ENCODE data around the gene ARL11. TPM values are rescaled to one million over a fixed set of nuclear protein-coding genes. Genes with fewer than 3 reads are reported as not detected.

The ARL11 gene
- total and polyA plus RNA-seq, 2 of the 4 experiments (the other 2 are of a cell fraction) = not detected

- Histone ChIP-seq H2AFZ (replicated peaks; ENCODE audit: low read length, poor library complexity) (no peak overlapping the region), H3K27me3 (ENCODE audit: control insufficient read depth, insufficient read depth, low read length) (no peaks in the 10 kb centered on the region), H3K18ac (ENCODE audit: low read depth, low read length) (no peak overlapping the region), H3K36me3 (ENCODE audit: control insufficient read depth, insufficient read depth, low read length) (no peaks in the 10 kb centered on the region), H3K4me1 (ENCODE audit: control insufficient read depth, insufficient read depth, low read length) (peaks cover 3% of the 10 kb centered on the region), H3K4ac (ENCODE audit: low read depth, low read length) (no peak overlapping the region; the same call in 1 of the 2 replicates), H2AK9ac (replicated peaks; ENCODE audit: low read depth, low read length, poor library complexity) (no peak overlapping the region), H2BK5ac (ENCODE audit: low read depth, low read length, poor library complexity, severe bottlenecking) (peak overlapping the region; percentile 68), H3K56ac (ENCODE audit: extremely low read depth, insufficient read depth, low read length) (no peak overlapping the region), H3K4me2 (ENCODE audit: low read depth, low read length) (no peak overlapping the region), H3K9ac (ENCODE audit: low read depth, low read length) (no peak overlapping the region), H4K20me1 (ENCODE audit: insufficient read depth, low read length) (no peaks in the 10 kb centered on the region), H3K27ac (ENCODE audit: insufficient read depth, low read length) (no peak overlapping the region), H3K79me1 (ENCODE audit: low read depth in 1 of 2, low read length in 2 of 2) (peaks cover 15 to 32% of the 10 kb centered on the region in 2 experiments; a peak in 3 of 4 replicates), H2BK20ac (ENCODE audit: low read depth, low read length) (peak overlapping the region; percentile 16; the same call in 1 of the 2 replicates), H2BK120ac (ENCODE audit: low read depth, low read length) (no peak overlapping the region), H2AK5ac (ENCODE audit: low read depth, low read length) (no peak overlapping the region), H4K91ac (ENCODE audit: insufficient read depth, low read depth, low read length) (no peak overlapping the region), H3K23ac (ENCODE audit: low read depth, low read length) (no peak overlapping the region), H2BK15ac (ENCODE audit: low read depth, low read length) (no peak overlapping the region), H3K9me1 (ENCODE audit: insufficient read depth, low read length) (peaks cover 5% of the 10 kb centered on the region), H3K14ac (replicated peaks; ENCODE audit: low read depth, low read length) (0 out of 2 replicates have a peak overlapping the region, but pooled peaks have one; percentile 17), H3K4me3 (ENCODE audit: insufficient read depth, low read depth, low read length) (no peak overlapping the region), H3K9me3 (ENCODE audit: control insufficient read depth, insufficient read depth, low read length) (no peaks in the 10 kb centered on the region), H4K8ac (ENCODE audit: low read depth in 2 of 2, low read length in 2 of 2) (peak overlapping the region in 1 of 2 experiments; percentile 48; a peak in 2 of 4 replicates), H4K5ac (ENCODE audit: low read depth, low read length) (no peak overlapping the region)
- ATAC-seq (ENCODE audit: low read depth) (peak; percentile 4), DNase-seq (peak; percentile 67)
- in situ Hi-C loops (cut with MboI; ENCODE audit: low sequenced_read_pairs) = no loop called here
- intact Hi-C loops (cut with micrococcal nuclease) = no loop called here
- dilution Hi-C loops (cut with HindIII; ENCODE audit: low sequenced_read_pairs, unreplicated experiment) = no loop called here
- no peak for TF ChIP-seq MXI1 (IDR thresholded peaks at IDR 0.05; ENCODE audit: borderline replicate concordance, low read depth, low read length)
- no peak for TF ChIP-seq RFX5 (IDR thresholded peaks at IDR 0.05; ENCODE audit: low read depth, low read length)
- no peak for TF ChIP-seq CTCF (conservative IDR thresholded peaks at IDR 0.05; ENCODE audit: low read depth, low read length)
- no peak for TF ChIP-seq ELK1 (IDR thresholded peaks at IDR 0.05; ENCODE audit: borderline replicate concordance, low read depth, low read length)
- no peak for TF ChIP-seq POLR2A (IDR thresholded peaks at IDR 0.05; ENCODE audit: low read depth, low read length)
- no peak for TF ChIP-seq MAFK (IDR thresholded peaks at IDR 0.05; ENCODE audit: low read depth, low read length)
- no peak for TF ChIP-seq USF2 (IDR thresholded peaks at IDR 0.05; ENCODE audit: low read depth, low read length)
- no peak for TF ChIP-seq BHLHE40 (IDR thresholded peaks at IDR 0.05; ENCODE audit: low read depth, low read length)
- TF ChIP-seq RAD21 (IDR thresholded peaks at IDR 0.05; ENCODE audit: low read length) = no peak
- no peak for TF ChIP-seq FOS (IDR thresholded peaks at IDR 0.05; ENCODE audit: low read depth, low read length)
- no peak for TF ChIP-seq RCOR1 (IDR thresholded peaks at IDR 0.05; ENCODE audit: insufficient replicate concordance, low read length)
- TF ChIP-seq MAZ (IDR thresholded peaks at IDR 0.05; ENCODE audit: borderline replicate concordance, low read depth, low read length) = no peak
- no peak for TF ChIP-seq CHD1 (IDR thresholded peaks at IDR 0.05; ENCODE audit: low read depth, low read length)
- ChIA-PET POLR2A (ENCODE audit: unreplicated experiment) (no interaction called here), CTCF (no interaction called here)
- BruUV-seq (replicated peaks) = no TSS peak
- 5% methylated on average over 2 of the region's 2 CpGs; no CpG with 5 or more reads in 1 of the 2 experiments for WGBS, 2 experiments (ENCODE audit: extremely low coverage in 2 of 2, insufficient read length in 1 of 2)
Measured at GRCh38 chr13:49587311-49587847, 40.9 kb upstream of the ARL11 start.
